SK-N-SH treated with all-trans-retinoic acid at 6 μM for 48 hours (cell line): ENCODE measurements around the gene ABCA10.

ENCODE experiments used
- ATAC-seq: fragments of 200-7000 bp; cut with Tn5 transposase; 3 replicates; pipeline ENCODE4 v1.9.1; 2020; ENCODE audit warnings: mild to moderate bottlenecking, moderate library complexity
- ARNTL ChIP-seq: fragments of 450-650 bp; formaldehyde crosslinking; IDR thresholded peaks from 2 replicates; pipeline ENCODE4 v1.5.0; 2020; ENCODE audit warnings: low read depth, mild to moderate bottlenecking, moderate library complexity, borderline replicate concordance
- BACH2 ChIP-seq: fragments of 250-450 bp; sonication (Bioruptor Pico); IDR thresholded peaks from 2 replicates; pipeline ENCODE4 v1.9.0; 2021; ENCODE audit warnings: mild to moderate bottlenecking, borderline replicate concordance
- ESRRG ChIP-seq: fragments of 250-450 bp; sonication (Bioruptor Pico); IDR thresholded peaks from 2 replicates; pipeline ENCODE4 v1.6.1; 2021; ENCODE audit warnings: mild to moderate bottlenecking
- GLIS3 ChIP-seq: fragments of 250-450 bp; sonication (Bioruptor Pico); IDR thresholded peaks from 2 replicates; pipeline ENCODE4 v1.5.0; 2020; ENCODE audit warnings: mild to moderate bottlenecking, moderate library complexity
- ISL1 ChIP-seq: fragments of 250-450 bp; sonication (Bioruptor Pico); IDR thresholded peaks from 2 replicates; pipeline ENCODE4 v2.1.2; 2022; ENCODE audit warnings: mild to moderate bottlenecking, moderate library complexity
- OSR1 ChIP-seq: fragments of 250-450 bp; sonication (Bioruptor Pico); IDR thresholded peaks from 2 replicates; pipeline ENCODE4 v1.8.0; 2022; ENCODE audit warnings: moderate library complexity, mild to moderate bottlenecking, inconsistent platforms
- PPARA ChIP-seq: fragments of 250-450 bp; sonication (Bioruptor Pico); IDR thresholded peaks from 2 replicates; pipeline ENCODE4 v1.5.0; 2020; ENCODE audit warnings: mild to moderate bottlenecking, borderline replicate concordance
- RARB ChIP-seq: fragments of 250-450 bp; sonication (Bioruptor Pico); IDR thresholded peaks from 2 replicates; pipeline ENCODE4 v1.8.0; 2021; ENCODE audit warnings: mild to moderate bottlenecking, moderate library complexity
- SNAI2 ChIP-seq: fragments of 250-450 bp; sonication (Bioruptor Pico); IDR thresholded peaks from 2 replicates; pipeline ENCODE4 v1.5.0; 2020; ENCODE audit warnings: mild to moderate bottlenecking, moderate library complexity
- TCF4 ChIP-seq: fragments of 250-450 bp; sonication (Bioruptor Pico); IDR thresholded peaks from 2 replicates; pipeline ENCODE4 v1.8.0; 2021; ENCODE audit warnings: mild to moderate bottlenecking, moderate library complexity, borderline replicate concordance
- TOX ChIP-seq: fragments of 250-450 bp; sonication (Bioruptor Pico); IDR thresholded peaks from 2 replicates; pipeline ENCODE4 v1.8.0; 2021; ENCODE audit warnings: mild to moderate bottlenecking, moderate library complexity, borderline replicate concordance
- ZC3H10 ChIP-seq: fragments of 250-450 bp; sonication (Bioruptor Pico); IDR thresholded peaks from 2 replicates; pipeline ENCODE4 v1.5.1; 2021; ENCODE audit warnings: mild to moderate bottlenecking, moderate library complexity
- ZFP3 ChIP-seq: fragments of 250-450 bp; sonication (Bioruptor Pico); IDR thresholded peaks from 2 replicates; pipeline ENCODE4 v1.5.0; 2020; ENCODE audit warnings: mild to moderate bottlenecking, moderate library complexity
- ZNF565 ChIP-seq: fragments of 450-650 bp; formaldehyde crosslinking; conservative IDR thresholded peaks from 2 replicates; pipeline ENCODE4 v1.5.0; 2020; ENCODE audit warnings: low read depth, mild to moderate bottlenecking, moderate library complexity
- ZNF70 ChIP-seq: fragments of 450-650 bp; formaldehyde crosslinking; IDR thresholded peaks from 2 replicates; pipeline ENCODE4 v1.5.0; 2020; ENCODE audit warnings: mild to moderate bottlenecking, moderate library complexity
- ZNF8 ChIP-seq: fragments of 450-650 bp; formaldehyde crosslinking; IDR thresholded peaks from 2 replicates; pipeline ENCODE4 v1.5.0; 2020; ENCODE audit warnings: mild to moderate bottlenecking, moderate library complexity
- TF ChIP-seq, protein P1 (sequence below): fragments of 250-450 bp; sonication (Bioruptor Pico); IDR thresholded peaks from 2 replicates; pipeline ENCODE4 v1.8.0; 2021; ENCODE audit warnings: low read depth, mild to moderate bottlenecking, moderate library complexity, borderline replicate concordance
- TF ChIP-seq, protein P2 (sequence below): fragments of 250-450 bp; sonication (Bioruptor Pico); IDR thresholded peaks from 2 replicates; pipeline ENCODE4 v1.8.0; 2020; ENCODE audit warnings: mild to moderate bottlenecking, moderate library complexity, borderline replicate concordance
- TF ChIP-seq, protein P3 (sequence below): fragments of 250-450 bp; sonication (Bioruptor Pico); IDR thresholded peaks from 2 replicates; pipeline ENCODE4 v1.5.1; 2021; ENCODE audit warnings: mild to moderate bottlenecking, moderate library complexity
- TF ChIP-seq, protein P4 (sequence below): fragments of 250-450 bp; sonication (Bioruptor Pico); IDR thresholded peaks from 2 replicates; pipeline ENCODE4 v1.5.1; 2020; ENCODE audit warnings: low read depth, mild to moderate bottlenecking, moderate library complexity
- TF ChIP-seq, protein P5 (sequence below): fragments of 250-450 bp; sonication (Bioruptor Pico); IDR thresholded peaks from 2 replicates; pipeline ENCODE4 v1.5.0; 2020; ENCODE audit warnings: mild to moderate bottlenecking, moderate library complexity

The ABCA10 gene

DNA sequence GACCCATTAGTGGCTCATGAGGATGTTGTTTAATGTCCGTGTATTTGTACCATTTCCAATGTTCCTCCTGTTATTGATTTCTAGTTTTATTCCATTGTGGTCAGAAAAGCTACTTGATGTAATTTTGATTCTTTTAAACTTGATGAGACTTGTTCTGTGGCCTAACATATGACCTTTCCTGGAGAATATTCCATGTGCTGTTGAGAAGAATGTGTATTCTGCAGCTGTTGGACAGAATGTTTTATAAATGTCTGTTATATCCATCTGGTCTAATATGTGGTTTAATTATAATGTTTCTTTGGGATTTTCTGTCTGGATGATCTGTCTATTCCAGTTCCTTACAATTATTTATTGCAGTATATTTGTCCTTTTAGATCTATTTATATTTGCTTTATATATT is 2.9 kb upstream of the ABCA10 start:
- TF ChIP-seq, protein P1, sequence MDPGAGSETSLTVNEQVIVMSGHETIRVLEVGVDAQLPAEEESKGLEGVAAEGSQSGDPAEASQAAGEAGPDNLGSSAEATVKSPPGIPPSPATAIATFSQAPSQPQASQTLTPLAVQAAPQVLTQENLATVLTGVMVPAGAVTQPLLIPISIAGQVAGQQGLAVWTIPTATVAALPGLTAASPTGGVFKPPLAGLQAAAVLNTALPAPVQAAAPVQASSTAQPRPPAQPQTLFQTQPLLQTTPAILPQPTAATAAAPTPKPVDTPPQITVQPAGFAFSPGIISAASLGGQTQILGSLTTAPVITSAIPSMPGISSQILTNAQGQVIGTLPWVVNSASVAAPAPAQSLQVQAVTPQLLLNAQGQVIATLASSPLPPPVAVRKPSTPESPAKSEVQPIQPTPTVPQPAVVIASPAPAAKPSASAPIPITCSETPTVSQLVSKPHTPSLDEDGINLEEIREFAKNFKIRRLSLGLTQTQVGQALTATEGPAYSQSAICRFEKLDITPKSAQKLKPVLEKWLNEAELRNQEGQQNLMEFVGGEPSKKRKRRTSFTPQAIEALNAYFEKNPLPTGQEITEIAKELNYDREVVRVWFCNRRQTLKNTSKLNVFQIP (CRISPR knock-in tag), result no peak
- TF ChIP-seq, all 23 proteins: peak for 0
- no peak for ATAC-seq

DNA sequence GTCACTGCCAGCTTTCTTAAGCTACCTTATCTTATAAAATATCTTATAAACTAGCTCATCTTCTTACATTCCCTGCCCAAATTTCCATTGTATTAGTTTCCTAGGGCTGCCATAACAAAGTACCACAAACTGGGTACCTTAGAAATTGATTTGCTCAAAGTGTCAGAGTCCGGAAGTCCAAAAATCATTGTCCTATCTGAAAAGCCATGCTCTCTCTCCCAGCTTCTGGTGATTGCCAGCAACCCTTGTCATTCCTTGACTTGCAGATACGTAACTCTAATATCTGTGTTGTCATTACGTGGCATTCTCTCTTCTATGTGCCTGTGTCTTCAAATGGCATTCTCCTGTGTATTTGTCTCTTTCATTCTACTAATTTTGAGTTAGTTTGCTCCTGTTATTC is 2.3 kb upstream of the ABCA10 start:
- TF ChIP-seq TOX (CRISPR knock-in tag) (no peak), ZNF565 (CRISPR knock-in tag) (no peak), ZFP3 (no peak), GLIS3 (CRISPR knock-in tag) (no peak), ESRRG (CRISPR knock-in tag) (no peak), TCF4 (CRISPR knock-in tag) (no peak), RARB (CRISPR knock-in tag) (no peak)
- TF ChIP-seq, protein P2, sequence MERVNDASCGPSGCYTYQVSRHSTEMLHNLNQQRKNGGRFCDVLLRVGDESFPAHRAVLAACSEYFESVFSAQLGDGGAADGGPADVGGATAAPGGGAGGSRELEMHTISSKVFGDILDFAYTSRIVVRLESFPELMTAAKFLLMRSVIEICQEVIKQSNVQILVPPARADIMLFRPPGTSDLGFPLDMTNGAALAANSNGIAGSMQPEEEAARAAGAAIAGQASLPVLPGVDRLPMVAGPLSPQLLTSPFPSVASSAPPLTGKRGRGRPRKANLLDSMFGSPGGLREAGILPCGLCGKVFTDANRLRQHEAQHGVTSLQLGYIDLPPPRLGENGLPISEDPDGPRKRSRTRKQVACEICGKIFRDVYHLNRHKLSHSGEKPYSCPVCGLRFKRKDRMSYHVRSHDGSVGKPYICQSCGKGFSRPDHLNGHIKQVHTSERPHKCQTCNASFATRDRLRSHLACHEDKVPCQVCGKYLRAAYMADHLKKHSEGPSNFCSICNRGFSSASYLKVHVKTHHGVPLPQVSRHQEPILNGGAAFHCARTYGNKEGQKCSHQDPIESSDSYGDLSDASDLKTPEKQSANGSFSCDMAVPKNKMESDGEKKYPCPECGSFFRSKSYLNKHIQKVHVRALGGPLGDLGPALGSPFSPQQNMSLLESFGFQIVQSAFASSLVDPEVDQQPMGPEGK, result no peak
- TF ChIP-seq, protein P3, sequence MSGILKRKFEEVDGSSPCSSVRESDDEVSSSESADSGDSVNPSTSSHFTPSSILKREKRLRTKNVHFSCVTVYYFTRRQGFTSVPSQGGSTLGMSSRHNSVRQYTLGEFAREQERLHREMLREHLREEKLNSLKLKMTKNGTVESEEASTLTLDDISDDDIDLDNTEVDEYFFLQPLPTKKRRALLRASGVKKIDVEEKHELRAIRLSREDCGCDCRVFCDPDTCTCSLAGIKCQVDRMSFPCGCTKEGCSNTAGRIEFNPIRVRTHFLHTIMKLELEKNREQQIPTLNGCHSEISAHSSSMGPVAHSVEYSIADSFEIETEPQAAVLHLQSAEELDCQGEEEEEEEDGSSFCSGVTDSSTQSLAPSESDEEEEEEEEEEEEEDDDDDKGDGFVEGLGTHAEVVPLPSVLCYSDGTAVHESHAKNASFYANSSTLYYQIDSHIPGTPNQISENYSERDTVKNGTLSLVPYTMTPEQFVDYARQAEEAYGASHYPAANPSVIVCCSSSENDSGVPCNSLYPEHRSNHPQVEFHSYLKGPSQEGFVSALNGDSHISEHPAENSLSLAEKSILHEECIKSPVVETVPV (CRISPR knock-in tag), result no peak
- TF ChIP-seq, protein P4, sequence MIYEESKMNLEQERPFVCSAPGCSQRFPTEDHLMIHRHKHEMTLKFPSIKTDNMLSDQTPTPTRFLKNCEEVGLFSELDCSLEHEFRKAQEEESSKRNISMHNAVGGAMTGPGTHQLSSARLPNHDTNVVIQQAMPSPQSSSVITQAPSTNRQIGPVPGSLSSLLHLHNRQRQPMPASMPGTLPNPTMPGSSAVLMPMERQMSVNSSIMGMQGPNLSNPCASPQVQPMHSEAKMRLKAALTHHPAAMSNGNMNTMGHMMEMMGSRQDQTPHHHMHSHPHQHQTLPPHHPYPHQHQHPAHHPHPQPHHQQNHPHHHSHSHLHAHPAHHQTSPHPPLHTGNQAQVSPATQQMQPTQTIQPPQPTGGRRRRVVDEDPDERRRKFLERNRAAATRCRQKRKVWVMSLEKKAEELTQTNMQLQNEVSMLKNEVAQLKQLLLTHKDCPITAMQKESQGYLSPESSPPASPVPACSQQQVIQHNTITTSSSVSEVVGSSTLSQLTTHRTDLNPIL (CRISPR knock-in tag), result no peak
- TF ChIP-seq, protein P1 (CRISPR knock-in tag), result no peak
- TF ChIP-seq, all 23 proteins: peak for 0
- ATAC-seq, result no peak

DNA sequence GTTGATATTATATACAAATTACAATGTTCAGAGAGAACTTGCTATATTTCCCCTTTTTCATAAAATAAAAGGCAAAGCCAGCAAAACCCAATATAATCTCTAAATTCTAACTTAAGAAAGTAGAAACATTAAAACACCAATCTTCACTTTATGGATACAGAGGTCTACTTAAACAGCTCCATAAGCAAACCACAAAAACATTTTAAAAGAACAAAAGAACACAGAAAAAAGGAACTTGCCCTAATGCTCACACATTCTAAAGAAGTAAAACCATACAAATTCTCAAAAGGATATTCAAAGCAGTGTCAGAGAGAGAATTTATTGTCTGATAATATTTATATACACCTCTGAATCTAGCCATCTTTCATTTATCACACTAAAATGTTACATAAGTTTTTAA is 606 bp downstream of the ABCA10 start:
- no peak for ATAC-seq
- TF ChIP-seq ZC3H10 (no peak), ISL1 (CRISPR knock-in tag) (no peak), OSR1 (CRISPR knock-in tag) (no peak), ZFP3 (no peak), GLIS3 (CRISPR knock-in tag) (no peak), TCF4 (CRISPR knock-in tag) (no peak), PPARA (CRISPR knock-in tag) (no peak), BACH2 (CRISPR knock-in tag) (no peak), TOX (CRISPR knock-in tag) (no peak), ZNF8 (CRISPR knock-in tag) (no peak), ESRRG (CRISPR knock-in tag) (no peak), ZNF70 (CRISPR knock-in tag) (no peak), SNAI2 (CRISPR knock-in tag) (no peak), ARNTL (no peak), ZNF565 (CRISPR knock-in tag) (no peak), RARB (CRISPR knock-in tag) (no peak)
- TF ChIP-seq, protein P4 (CRISPR knock-in tag), result no peak
- TF ChIP-seq, protein P2, result no peak
- TF ChIP-seq, protein P5, sequence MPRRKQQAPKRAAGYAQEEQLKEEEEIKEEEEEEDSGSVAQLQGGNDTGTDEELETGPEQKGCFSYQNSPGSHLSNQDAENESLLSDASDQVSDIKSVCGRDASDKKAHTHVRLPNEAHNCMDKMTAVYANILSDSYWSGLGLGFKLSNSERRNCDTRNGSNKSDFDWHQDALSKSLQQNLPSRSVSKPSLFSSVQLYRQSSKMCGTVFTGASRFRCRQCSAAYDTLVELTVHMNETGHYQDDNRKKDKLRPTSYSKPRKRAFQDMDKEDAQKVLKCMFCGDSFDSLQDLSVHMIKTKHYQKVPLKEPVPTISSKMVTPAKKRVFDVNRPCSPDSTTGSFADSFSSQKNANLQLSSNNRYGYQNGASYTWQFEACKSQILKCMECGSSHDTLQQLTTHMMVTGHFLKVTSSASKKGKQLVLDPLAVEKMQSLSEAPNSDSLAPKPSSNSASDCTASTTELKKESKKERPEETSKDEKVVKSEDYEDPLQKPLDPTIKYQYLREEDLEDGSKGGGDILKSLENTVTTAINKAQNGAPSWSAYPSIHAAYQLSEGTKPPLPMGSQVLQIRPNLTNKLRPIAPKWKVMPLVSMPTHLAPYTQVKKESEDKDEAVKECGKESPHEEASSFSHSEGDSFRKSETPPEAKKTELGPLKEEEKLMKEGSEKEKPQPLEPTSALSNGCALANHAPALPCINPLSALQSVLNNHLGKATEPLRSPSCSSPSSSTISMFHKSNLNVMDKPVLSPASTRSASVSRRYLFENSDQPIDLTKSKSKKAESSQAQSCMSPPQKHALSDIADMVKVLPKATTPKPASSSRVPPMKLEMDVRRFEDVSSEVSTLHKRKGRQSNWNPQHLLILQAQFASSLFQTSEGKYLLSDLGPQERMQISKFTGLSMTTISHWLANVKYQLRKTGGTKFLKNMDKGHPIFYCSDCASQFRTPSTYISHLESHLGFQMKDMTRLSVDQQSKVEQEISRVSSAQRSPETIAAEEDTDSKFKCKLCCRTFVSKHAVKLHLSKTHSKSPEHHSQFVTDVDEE (CRISPR knock-in tag), result no peak
- TF ChIP-seq, protein P3 (CRISPR knock-in tag), result no peak
- TF ChIP-seq, all 23 proteins: peak for 0
